ENCODE data around the gene ZNF644.
"Not testable (repeated sequence)": the region's sequence is repeated elsewhere in the genome, so short reads cannot be mapped to it uniquely, and the experiment has no call there.

ZNF644 gene

GRCh38 chr1:90986953-90987352, 34.9 kb downstream of the ZNF644 start:
- DNase-seq (ENCODE audit: low read depth in 3 of 3): no peak

GRCh38 chr1:90977522-90977921, 44.3 kb downstream of the ZNF644 start:
- no peak for DNase-seq (ENCODE audit: low read depth in 3 of 3)

DNA sequence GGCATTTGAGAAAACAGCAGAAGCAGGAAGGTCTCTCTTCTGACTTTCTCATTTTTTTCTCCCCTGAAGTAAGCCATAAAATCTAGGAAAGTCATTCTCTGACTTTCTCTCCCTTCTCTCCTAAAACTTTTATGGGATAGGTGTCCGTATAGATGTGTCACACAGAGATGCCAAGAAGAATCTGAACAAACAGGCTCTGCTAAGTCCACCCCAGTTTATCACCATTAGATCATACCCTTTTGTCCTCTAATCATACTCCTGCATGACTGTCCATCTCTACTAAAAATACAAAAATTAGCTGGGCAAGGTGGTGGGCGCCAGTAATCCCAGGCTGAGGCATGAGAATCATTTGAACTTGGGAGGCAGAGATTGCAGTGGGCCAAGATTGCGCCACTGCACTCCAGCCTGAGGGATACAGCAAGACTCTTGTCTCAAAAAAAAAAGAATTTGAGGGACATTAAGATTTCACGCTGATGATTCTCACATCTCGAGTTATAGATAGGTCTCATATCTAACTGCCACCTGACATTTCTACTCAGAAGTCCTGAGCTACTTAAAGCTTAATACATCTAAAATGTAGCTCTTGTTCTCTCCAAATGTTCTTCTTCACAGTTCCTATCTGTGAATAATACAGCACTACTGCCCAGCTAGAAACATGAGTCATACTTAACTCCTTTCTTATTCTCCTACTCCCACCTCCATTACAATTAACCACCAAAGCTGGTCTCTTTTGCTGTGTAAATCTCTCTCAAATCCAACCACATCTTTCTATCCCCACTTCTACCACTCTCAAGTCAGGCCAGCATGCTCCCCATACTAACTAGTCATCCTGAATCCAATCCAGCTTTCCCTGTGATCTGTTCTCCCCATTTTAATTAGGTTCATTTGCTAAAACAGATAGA, 47.7 kb downstream of the ZNF644 start:
- no peak for DNase-seq (ENCODE audit: low read depth in 3 of 3)

- DNase-seq (ENCODE audit: low read depth in 3 of 3): no peak
These were observed 51.6 kb downstream of the ZNF644 start for GRCh38 chr1:90970208-90970607.

- no peak for DNase-seq (ENCODE audit: low read depth in 3 of 3)
These were observed 52.6 kb downstream of the ZNF644 start for GRCh38 chr1:90969241-90969640.

DNA sequence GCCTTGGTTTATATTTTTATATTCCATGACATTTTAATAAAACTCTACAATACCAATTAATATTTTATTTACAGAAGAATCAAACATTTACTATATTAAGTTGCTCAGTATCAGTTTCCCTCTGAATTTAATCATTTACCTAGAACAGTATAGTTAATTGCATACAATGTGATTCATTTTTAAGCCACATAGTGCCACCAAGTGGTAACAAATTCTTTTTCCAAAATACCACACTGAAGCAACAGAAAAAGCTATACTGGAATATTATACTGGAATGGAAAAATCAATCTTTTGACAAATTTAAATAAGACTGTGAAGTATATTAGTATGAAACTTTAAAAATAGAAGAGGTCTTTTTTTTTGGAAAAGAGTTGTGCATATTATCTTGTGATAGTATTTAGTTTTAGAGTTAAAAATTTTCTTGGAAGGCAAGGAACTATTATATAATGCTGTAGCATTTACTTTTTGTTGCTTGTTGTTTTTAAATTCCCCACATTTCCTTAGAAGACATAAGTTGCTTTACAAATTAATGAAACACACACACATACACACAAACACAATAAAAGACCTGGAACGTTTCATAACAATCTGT, 57.3 kb downstream of the ZNF644 start:
- DNase-seq (ENCODE audit: low read depth in 3 of 3): no peak

- DNase-seq (ENCODE audit: low read depth in 3 of 3): no peak
These were observed 58.2 kb downstream of the ZNF644 start for GRCh38 chr1:90963651-90964050.

GRCh38 chr1:90963236-90963635, 58.6 kb downstream of the ZNF644 start:
- no peak for DNase-seq (ENCODE audit: low read depth in 3 of 3)

- DNase-seq (ENCODE audit: low read depth in 3 of 3): no peak
These were observed 62.3 kb downstream of the ZNF644 start for GRCh38 chr1:90959352-90960206.

- DNase-seq (ENCODE audit: low read depth in 3 of 3): no peak
These were observed 64.3 kb downstream of the ZNF644 start for GRCh38 chr1:90957497-90957896.

DNA sequence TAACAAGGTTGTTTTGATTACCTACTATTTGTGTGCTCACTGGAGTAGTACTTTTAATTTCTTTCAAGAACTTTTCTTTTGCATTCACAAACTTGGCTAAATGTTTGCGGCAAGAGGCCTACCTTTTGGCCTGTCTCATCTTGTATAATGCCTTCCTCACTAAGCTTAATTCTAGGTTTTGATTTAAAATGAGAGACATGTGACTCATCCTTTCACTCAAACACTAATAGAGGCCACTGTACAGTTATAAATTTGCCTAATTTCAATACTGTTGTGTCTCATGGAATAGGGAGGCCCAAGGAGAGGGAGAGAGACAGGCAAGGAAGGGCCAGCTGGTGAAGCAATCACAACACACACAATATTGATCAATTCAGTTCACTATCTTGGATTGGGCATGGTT, 66.1 kb downstream of the ZNF644 start:
- no peak for DNase-seq (ENCODE audit: low read depth in 3 of 3)

DNA sequence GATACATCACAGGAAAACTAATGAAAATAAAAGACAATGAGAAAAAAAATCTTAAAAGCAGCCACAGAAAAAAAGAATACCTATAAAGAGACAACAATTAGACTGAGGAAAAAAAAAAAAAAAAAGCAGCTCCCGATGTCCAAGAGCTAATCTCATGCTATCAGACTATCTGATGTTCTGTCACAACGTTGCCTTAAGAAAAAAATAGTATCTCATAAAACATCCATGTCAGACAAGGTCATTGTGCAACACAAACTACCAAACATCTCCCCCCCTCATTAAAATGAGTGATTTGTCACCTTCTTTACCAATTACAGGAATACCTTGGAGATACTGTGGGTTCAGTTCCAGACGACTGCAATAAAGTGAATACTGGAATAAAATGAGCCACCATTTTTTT, 68.9 kb downstream of the ZNF644 start:
- DNase-seq (ENCODE audit: low read depth in 3 of 3): no peak

DNA sequence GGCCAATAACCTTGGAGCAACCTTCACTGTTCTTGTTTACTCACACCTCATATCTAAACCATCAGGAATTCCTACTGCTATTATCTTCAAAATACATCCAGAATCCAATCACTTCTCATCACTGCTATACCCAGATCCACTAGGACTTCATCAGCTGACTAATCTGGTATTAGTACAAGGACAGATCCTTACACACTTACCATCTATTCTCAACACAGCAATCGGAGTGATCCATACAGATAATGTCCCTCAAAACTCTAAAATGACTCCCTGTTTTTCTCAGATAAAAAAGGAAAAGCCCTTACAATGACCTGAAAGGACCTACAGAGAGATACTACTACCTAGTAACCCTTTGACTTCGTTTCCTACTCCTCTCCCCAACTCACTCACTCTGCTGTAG, 70.8 kb downstream of the ZNF644 start:
- DNase-seq (ENCODE audit: low read depth in 3 of 3): no peak

DNA sequence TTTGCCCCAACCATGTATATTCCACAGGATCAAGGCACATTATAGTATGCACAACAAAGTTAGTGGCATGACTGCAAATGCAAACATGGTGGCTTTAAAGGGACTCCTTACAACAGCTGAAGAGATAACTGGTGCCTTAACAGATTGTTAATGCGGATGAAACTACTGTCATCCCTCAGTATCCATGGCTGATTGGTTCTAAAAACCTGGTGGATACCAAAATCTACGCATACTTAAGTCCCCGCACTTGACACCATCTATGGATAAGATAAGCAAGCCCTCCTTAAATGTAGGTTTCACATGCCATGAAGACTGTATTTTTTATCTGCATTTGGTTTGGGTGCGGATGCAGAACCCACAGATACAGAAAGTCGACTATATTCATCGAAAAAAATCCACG, 73.5 kb downstream of the ZNF644 start:
- no peak for DNase-seq (ENCODE audit: low read depth in 3 of 3)

DNA sequence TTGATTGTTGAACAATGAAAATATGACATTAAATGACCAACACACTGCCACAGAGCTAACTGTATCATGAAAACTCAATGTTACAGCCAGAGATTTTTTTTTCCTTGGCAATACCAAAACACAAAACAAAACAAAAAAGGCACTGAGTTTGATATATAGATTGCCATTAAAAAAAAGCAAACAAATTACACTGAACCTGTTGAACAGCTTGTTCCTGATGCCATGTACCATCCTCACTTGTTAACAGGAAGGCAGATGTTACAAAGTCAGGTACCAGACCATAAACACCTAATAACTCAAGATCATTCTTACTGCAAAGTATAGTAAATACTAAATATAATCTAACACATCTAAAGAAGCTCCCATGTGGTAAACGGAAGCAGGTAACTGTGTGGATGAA, 75.2 kb downstream of the ZNF644 start:
- DNase-seq (ENCODE audit: low read depth in 3 of 3): no peak

DNA sequence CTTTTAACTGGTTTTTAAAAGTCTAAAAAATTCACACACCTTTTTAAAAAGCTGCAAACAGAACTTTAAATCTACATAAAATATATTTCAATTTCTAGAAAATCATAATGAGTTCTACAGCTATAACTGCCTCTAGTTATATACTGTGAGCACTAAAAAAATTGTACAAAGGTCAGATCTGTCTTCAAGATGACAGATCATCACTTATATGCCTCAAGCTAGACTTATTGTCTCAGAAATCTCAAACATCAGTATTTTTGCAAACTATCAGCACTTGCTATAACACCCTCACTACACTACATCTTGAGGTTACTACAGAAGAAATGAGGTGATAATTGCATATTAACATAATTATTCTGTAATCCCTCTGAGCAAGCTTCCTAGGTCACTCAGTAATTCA, 76.5 kb downstream of the ZNF644 start:
- no peak for DNase-seq (ENCODE audit: low read depth in 3 of 3)

GRCh38 chr1:90943966-90944365, 77.9 kb downstream of the ZNF644 start:
- no peak for DNase-seq (ENCODE audit: low read depth in 3 of 3)

DNA sequence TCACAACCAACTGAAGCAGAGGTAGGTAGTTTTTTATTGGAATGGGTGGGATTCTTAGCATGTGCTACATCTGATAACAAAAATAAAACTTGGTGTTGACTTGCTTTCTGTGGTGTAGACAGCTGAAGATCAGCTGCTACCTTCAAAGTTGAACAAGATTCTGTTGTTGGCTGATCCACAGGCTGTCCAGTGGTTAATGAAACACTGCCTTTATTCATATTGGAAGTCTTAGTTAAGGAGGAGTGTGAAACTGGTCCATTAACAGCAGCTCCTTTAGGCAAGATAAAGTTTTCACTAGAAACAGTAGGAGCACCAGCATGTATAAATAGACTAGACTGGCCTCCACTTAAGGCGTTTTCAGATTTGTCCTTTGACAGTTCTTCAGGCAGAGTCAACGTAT, 81.1 kb downstream of the ZNF644 start:
- DNase-seq (ENCODE audit: low read depth in 3 of 3): no peak

DNA sequence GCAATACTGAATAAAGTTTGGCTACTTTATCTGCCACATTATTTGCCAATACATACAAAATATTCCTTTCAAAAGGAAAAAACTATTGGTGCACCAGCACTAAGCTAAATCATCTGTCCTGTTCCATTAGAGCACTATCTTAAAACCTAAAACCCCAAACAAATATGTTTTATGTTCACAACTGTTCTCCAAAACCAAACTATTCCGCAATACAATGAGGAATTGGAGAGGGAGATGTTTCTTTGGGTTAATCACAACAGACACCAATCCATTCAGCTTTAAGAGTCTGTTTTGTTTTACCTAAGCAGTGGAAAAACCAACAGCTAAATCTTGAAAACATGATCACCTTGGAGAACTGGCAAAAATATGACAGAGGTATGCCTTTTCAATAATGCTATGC, 85.1 kb downstream of the ZNF644 start:
- no peak for DNase-seq (ENCODE audit: low read depth in 3 of 3)

GRCh38 chr1:90936061-90936460, 85.8 kb downstream of the ZNF644 start:
- DNase-seq (ENCODE audit: low read depth in 3 of 3): no peak

GRCh38 chr1:90928231-90928630, 93.6 kb downstream of the ZNF644 start:
- not testable (repeated sequence) for DNase-seq (ENCODE audit: low read depth in 3 of 3)

- not testable (repeated sequence) for DNase-seq (ENCODE audit: low read depth in 3 of 3)
These were observed 94.2 kb downstream of the ZNF644 start for GRCh38 chr1:90927674-90928073.

Measured in stimulated activated CD4-positive, alpha-beta T cell treated with anti-CD3 and anti-CD28 coated beads, TNF-alpha, amount 100 ng/mL, for 24 hours (primary cell).